ENCODE results near the gene LAG3.
A peak's percentile ranks its signal among the peaks of the same experiment; 100 is the strongest.

Gene LAG3

GRCh38 chr12:6763380-6763779 is 8.9 kb upstream of the LAG3 start:
- H3K9me2 ChIP-seq (replicated peaks; ENCODE audit: low read depth, low read length): no peaks in the 10 kb centered on the region
- H2AFZ ChIP-seq (ENCODE audit: low read length): no peak overlapping the region
- H3K36me3 ChIP-seq (ENCODE audit: insufficient read depth, low read length): no peaks in the 10 kb centered on the region
- no peak overlapping the region for H3K4me3 ChIP-seq (ENCODE audit: low read length, poor library complexity, severe bottlenecking)
- H3K27me3 ChIP-seq (ENCODE audit: insufficient read depth, low read length, poor library complexity, severe bottlenecking): no peaks in the 10 kb centered on the region
- H3K4me1 ChIP-seq (ENCODE audit: insufficient read depth, low read length, poor library complexity, severe bottlenecking): peaks cover 36% of the 10 kb centered on the region
- TF ChIP-seq, protein P1, sequence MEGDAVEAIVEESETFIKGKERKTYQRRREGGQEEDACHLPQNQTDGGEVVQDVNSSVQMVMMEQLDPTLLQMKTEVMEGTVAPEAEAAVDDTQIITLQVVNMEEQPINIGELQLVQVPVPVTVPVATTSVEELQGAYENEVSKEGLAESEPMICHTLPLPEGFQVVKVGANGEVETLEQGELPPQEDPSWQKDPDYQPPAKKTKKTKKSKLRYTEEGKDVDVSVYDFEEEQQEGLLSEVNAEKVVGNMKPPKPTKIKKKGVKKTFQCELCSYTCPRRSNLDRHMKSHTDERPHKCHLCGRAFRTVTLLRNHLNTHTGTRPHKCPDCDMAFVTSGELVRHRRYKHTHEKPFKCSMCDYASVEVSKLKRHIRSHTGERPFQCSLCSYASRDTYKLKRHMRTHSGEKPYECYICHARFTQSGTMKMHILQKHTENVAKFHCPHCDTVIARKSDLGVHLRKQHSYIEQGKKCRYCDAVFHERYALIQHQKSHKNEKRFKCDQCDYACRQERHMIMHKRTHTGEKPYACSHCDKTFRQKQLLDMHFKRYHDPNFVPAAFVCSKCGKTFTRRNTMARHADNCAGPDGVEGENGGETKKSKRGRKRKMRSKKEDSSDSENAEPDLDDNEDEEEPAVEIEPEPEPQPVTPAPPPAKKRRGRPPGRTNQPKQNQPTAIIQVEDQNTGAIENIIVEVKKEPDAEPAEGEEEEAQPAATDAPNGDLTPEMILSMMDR (conservative IDR thresholded peaks at IDR 0.05; ENCODE audit: low read length): no peak
- no peak for TF ChIP-seq EZH2phosphoT487 (IDR thresholded peaks at IDR 0.05; ENCODE audit: borderline replicate concordance)
- peaks cover 27% of the 10 kb centered on the region for H3K79me2 ChIP-seq (ENCODE audit: insufficient read depth, low read length)
- peaks cover 7% of the 10 kb centered on the region for H4K20me1 ChIP-seq (ENCODE audit: insufficient read depth, low read length, poor library complexity, severe bottlenecking)
- 0 out of 2 replicates have a peak, but pooled peaks cover 5% of the 10 kb centered on the region for H3F3A ChIP-seq (ENCODE audit: low read depth)
- H3K9ac ChIP-seq (ENCODE audit: low read depth, low read length, poor library complexity, severe bottlenecking): peak overlapping the region; percentile 71
- no peaks in the 10 kb centered on the region for H3K9me3 ChIP-seq (ENCODE audit: insufficient read depth, low read depth, low read length)
- peak overlapping the region; percentile 94 for H3K4me2 ChIP-seq (ENCODE audit: low read depth, low read length, poor library complexity, severe bottlenecking)

DNA sequence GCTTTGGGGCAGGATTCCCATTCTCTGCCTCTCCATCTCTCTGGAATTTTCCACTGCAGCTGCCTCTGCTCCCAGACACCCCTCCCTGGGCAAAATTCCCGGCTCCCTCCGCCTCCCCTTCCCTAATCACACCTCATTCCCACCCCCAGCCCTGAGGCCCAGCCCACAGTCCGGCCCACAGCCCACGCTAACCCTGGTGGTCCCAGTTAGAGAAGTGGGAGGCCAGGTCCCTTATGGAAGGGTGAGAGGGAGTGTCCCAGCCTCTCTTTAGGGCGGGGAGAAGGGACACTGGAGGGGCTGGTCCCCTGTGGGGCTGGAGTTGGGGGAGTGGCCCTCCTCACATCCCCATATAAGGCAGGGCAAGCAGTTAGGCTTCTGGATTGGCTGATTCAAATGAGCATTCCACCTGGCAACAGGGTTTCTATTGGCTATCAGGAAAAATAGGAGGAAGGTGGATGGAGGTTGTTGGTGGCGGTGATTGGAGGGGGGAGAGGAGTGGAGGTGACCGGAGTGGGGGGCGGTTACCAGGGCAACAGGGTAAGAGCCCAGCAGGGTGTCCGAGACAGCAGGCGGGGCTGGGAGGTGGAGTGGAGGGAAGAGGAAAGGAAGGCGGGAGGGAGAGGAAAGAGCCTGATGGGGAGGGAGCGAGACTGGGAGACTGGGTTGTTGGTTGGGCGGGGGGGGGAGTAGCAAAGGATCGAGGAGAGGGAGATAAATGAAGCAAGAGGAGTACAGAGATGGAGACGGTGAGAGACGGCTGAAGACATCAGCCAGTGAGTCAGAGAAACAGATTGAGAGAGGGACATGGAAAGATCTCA is 8.1 kb upstream of the LAG3 start:
- Histone ChIP-seq H3K4me2 (ENCODE audit: low read depth, low read length, poor library complexity, severe bottlenecking) (peak overlapping the region; percentile 94), H4K20me1 (ENCODE audit: insufficient read depth, low read length, poor library complexity, severe bottlenecking) (peaks cover 14% of the 10 kb centered on the region), H3K9me3 (ENCODE audit: insufficient read depth, low read depth, low read length) (no peaks in the 10 kb centered on the region), H3K36me3 (ENCODE audit: insufficient read depth, low read length) (no peaks in the 10 kb centered on the region), H3K27me3 (ENCODE audit: insufficient read depth, low read length, poor library complexity, severe bottlenecking) (no peaks in the 10 kb centered on the region), H3K79me2 (ENCODE audit: insufficient read depth, low read length) (peaks cover 35% of the 10 kb centered on the region), H3K9ac (ENCODE audit: low read depth, low read length, poor library complexity, severe bottlenecking) (peak overlapping the region; percentile 85), H2AFZ (ENCODE audit: low read length) (0 out of 2 replicates have a peak overlapping the region, but pooled peaks have one; percentile 0), H3F3A (ENCODE audit: low read depth) (0 out of 2 replicates have a peak, but pooled peaks cover 5% of the 10 kb centered on the region), H3K4me3 (ENCODE audit: low read length, poor library complexity, severe bottlenecking) (peak overlapping the region; percentile 73), H3K4me1 (ENCODE audit: insufficient read depth, low read length, poor library complexity, severe bottlenecking) (peaks cover 42% of the 10 kb centered on the region), H3K9me2 (replicated peaks; ENCODE audit: low read depth, low read length) (no peaks in the 10 kb centered on the region)
- TF ChIP-seq, protein P1 (conservative IDR thresholded peaks at IDR 0.05; ENCODE audit: low read length): no peak
- TF ChIP-seq EZH2phosphoT487 (IDR thresholded peaks at IDR 0.05; ENCODE audit: borderline replicate concordance): no peak

GRCh38 chr12:6765048-6765633 is 7.2 kb upstream of the LAG3 start:
- Histone ChIP-seq H2AFZ (ENCODE audit: low read length) (no peak overlapping the region), H3K36me3 (ENCODE audit: insufficient read depth, low read length) (no peaks in the 10 kb centered on the region; the same call in 1 of the 2 replicates), H3F3A (ENCODE audit: low read depth) (0 out of 2 replicates have a peak, but pooled peaks cover 5% of the 10 kb centered on the region), H3K9me2 (replicated peaks; ENCODE audit: low read depth, low read length) (no peaks in the 10 kb centered on the region), H3K9ac (ENCODE audit: low read depth, low read length, poor library complexity, severe bottlenecking) (peak overlapping the region; percentile 85), H3K4me3 (ENCODE audit: low read length, poor library complexity, severe bottlenecking) (peak overlapping the region; percentile 73), H3K9me3 (ENCODE audit: insufficient read depth, low read depth, low read length) (no peaks in the 10 kb centered on the region), H3K4me1 (ENCODE audit: insufficient read depth, low read length, poor library complexity, severe bottlenecking) (peaks cover 47% of the 10 kb centered on the region), H3K79me2 (ENCODE audit: insufficient read depth, low read length) (peaks cover 42% of the 10 kb centered on the region), H3K27me3 (ENCODE audit: insufficient read depth, low read length, poor library complexity, severe bottlenecking) (no peaks in the 10 kb centered on the region), H4K20me1 (ENCODE audit: insufficient read depth, low read length, poor library complexity, severe bottlenecking) (peaks cover 19% of the 10 kb centered on the region), H3K4me2 (ENCODE audit: low read depth, low read length, poor library complexity, severe bottlenecking) (peak overlapping the region; percentile 94)
- TF ChIP-seq, protein P1 (conservative IDR thresholded peaks at IDR 0.05; ENCODE audit: low read length): no peak
- no peak for TF ChIP-seq EZH2phosphoT487 (IDR thresholded peaks at IDR 0.05; ENCODE audit: borderline replicate concordance)

Measured in Loucy (cell line).